Ascending aorta (tissue), 2 donors: Measurements from ENCODE around the gene ADGRG1. TPM values are rescaled to one million over a fixed set of nuclear protein-coding genes. Genes with fewer than 3 reads are reported as not detected.
A peak's percentile ranks its signal among the peaks of the same experiment; 100 is the strongest.

Experiments used
- DNase-seq, 2 donors: peaks; one replicate each; pipeline ENCODE4 v3.0.0-alpha.2; 2019; ENCODE audit warnings: low spot score in 2 of 2
- H3K27ac ChIP-seq, 2 donors: fragments of 200-600 bp; sonication (generic); one replicate each; pipeline ENCODE4 v1.5.1; 2016 to 2017; ENCODE audit warnings: mild to moderate bottlenecking in 1 of 2
- H3K27me3 ChIP-seq: fragments of 200-600 bp; sonication (generic); one replicate; pipeline ENCODE4 v1.5.1; 2017
- H3K36me3 ChIP-seq, 2 donors: fragments of 200-600 bp; sonication (generic); one replicate each; pipeline ENCODE4 v1.5.1; 2016
- H3K4me1 ChIP-seq, 2 donors: fragments of 200-600 bp; sonication (generic); one replicate each; pipeline ENCODE4 v1.5.1; 2016 to 2017; ENCODE audit warnings: mild to moderate bottlenecking in 1 of 2
- H3K4me3 ChIP-seq, 2 donors: fragments of 200-600 bp; sonication (generic); one replicate each; pipeline ENCODE4 v1.5.1; 2016 to 2017; ENCODE audit warnings: mild to moderate bottlenecking in 1 of 2
- H3K9me3 ChIP-seq, 2 donors: fragments of 200-600 bp; sonication (generic); one replicate each; pipeline ENCODE4 v1.5.1; 2016
- intact Hi-C: fragments of 100-400 bp; cut with DNase I; formaldehyde crosslinking; loops from one replicate; pipeline ENCODE4 v1.15.1; 2023
- total RNA-seq: library from RNA; depleted of rRNA; stranded (reverse); fragments of >200 nt; gene quantifications from one replicate; pipeline ENCODE4 v1.1.0, GENCODE V29; 2016
- TF ChIP-seq, protein P1 (sequence below), 3 experiments: fragments of 200-600 bp in 2 of 3; fragments of 450-650 bp in 1 of 3; sonication (generic) in 2 of 3; IDR thresholded peaks; one replicate each; pipeline ENCODE4 v1.5.1; 2016 to 2019; ENCODE audit warnings: antibody characterized with exemption in 3 of 3, mild to moderate bottlenecking in 1 of 3, moderate library complexity in 1 of 3

The ADGRG1 gene
- total RNA-seq, 1 donor from 2014 or later: 343 TPM

DNA sequence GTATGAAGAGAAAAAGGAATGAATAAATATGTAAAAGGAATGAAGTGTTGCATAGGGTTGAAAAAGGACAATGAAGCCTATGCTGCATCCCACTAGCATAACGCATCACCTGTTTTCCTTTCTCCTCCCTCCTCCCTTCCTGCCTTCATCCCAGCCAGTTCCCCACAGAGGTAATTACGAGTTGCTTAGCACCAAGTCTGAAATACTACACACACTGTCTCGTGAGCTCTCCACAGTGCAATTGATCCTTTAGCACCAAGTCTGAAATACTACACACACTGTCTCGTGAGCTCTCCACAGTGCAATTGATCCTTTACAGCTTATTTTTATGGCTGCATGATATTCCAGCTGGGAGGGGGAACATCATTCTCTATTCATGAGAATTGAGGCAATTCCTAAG, 65.1 kb downstream of the ADGRG1 start:
- Histone ChIP-seq H3K9me3 (no peaks in the 10 kb centered on the region), H3K27me3 (no peaks in the 10 kb centered on the region), H3K36me3 (no peaks in the 10 kb centered on the region), H3K27ac (no peak overlapping the region), H3K4me3 (no peak overlapping the region), H3K4me1 (no peaks in the 10 kb centered on the region)
- TF ChIP-seq, protein P1, sequence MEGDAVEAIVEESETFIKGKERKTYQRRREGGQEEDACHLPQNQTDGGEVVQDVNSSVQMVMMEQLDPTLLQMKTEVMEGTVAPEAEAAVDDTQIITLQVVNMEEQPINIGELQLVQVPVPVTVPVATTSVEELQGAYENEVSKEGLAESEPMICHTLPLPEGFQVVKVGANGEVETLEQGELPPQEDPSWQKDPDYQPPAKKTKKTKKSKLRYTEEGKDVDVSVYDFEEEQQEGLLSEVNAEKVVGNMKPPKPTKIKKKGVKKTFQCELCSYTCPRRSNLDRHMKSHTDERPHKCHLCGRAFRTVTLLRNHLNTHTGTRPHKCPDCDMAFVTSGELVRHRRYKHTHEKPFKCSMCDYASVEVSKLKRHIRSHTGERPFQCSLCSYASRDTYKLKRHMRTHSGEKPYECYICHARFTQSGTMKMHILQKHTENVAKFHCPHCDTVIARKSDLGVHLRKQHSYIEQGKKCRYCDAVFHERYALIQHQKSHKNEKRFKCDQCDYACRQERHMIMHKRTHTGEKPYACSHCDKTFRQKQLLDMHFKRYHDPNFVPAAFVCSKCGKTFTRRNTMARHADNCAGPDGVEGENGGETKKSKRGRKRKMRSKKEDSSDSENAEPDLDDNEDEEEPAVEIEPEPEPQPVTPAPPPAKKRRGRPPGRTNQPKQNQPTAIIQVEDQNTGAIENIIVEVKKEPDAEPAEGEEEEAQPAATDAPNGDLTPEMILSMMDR (IDR thresholded peaks at IDR 0.05): no peak
- intact Hi-C loops: no loop called here
- no peak for DNase-seq

DNA sequence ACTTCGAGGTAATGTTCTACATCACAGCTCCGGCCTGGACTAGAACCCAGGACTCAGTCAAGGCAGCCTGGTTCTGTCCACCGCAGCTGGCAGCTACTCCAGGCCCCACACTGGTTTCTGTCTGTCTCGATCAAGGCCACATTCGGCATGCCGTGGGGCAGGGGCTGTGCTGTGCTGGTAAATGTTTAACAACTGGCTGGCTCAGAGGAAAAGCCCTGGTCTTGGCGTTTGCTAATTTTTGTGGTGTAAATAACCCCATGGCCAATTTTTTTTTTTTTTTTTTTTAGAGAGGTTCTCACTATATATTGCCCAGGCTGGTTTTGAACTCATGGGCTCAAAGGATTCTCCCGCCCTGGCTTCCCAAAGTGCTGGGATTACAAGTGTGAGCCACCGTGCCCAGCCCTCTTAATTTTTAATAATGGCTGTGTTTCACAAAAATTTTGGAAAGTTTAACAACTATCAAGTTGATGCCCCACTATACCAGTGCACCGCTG, 65.8 kb downstream of the ADGRG1 start:
- Histone ChIP-seq H3K27me3 (no peaks in the 10 kb centered on the region), H3K27ac (no peak overlapping the region), H3K4me1 (no peaks in the 10 kb centered on the region), H3K4me3 (no peak overlapping the region), H3K36me3 (no peaks in the 10 kb centered on the region), H3K9me3 (no peaks in the 10 kb centered on the region)
- peak in 1 of 2 donors; percentile 30 for DNase-seq
- intact Hi-C loops: no loop called here
- TF ChIP-seq, protein P1 (IDR thresholded peaks at IDR 0.05): no peak

DNA sequence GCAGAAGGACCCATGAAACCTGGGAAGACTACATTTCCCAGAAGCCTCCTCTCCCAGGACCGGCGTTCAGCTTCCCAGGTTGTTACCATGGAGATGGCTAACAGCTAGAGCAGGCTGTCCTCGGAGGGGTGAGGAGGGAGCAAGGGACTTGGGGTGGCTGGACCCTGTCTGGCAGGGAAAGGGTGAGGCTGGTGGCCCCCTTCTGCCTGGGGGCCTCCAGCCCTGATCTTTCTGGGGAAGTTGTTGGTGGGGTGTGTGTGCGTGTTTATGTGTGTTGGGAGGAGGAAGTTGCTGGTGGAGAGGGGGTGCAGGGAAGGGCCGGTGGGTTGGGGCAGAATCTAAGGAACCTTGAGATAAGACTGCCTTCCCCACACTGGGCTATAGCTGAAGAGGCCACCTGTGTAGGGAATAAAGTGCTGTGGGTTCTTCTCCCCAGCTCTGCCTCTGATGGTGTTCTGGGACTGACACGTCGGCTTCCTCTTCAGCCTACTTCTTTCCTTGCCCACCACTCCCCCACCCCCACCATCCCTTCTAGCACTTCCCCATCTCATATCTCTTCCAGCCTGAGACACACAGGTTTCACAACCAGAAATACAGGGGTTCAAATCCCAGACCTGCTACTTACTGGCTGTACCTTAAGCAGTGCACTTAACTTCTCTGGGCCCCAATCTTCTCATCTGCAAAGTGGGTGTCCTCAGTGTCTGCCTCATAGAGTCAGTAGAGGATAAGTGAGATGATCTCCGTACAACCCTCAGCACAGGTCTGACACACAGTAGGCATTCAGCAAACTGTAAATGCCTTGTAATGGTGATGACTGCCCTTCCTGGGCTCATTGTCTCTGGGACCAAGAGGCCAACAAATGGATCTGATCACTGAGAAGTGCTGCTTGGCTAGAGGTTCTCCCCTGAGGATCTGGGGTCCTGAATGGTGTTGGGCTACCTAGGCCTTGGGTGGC, 66.6 kb downstream of the ADGRG1 start, which contains the start of gene DRC7:
Gene DRC7 (plus strand): TSS at position 82 of the 955 bp plus-strand sequence. CDS start 3,144 bp downstream, outside the sequence.
- H3K27me3 ChIP-seq: no peaks in the 10 kb centered on the region
- H3K36me3 ChIP-seq: no peaks in the 10 kb centered on the region
- TF ChIP-seq, protein P1 (IDR thresholded peaks at IDR 0.05): no peak
- H3K27ac ChIP-seq: no peak within 1 kb of the TSS
- no peak within 1 kb of the TSS for H3K4me3 ChIP-seq
- peak in 1 of 2 donors; percentile 63 for DNase-seq
- no peaks in the 10 kb centered on the region for H3K4me1 ChIP-seq
- no peaks in the 10 kb centered on the region for H3K9me3 ChIP-seq
- intact Hi-C loops: no loop called here

DNA sequence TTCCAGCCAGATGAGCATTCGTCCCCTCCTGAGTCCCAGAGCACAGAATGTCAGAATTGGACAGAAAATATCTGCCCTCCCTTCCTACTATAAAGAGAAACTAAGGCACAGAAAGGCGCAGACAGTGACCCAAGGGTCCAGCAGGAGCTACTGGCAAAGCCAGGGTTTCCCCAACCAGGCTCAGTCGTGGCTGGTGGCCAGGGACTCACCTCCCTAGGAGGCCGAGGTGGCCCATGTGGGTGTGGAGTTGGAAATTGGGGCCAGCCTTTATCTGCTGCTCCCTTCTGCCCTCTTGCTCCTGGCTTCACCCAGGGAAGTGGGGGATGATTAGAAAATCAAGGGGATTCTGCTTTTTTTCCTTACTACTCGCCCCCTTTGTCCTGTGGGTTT, 67.2 kb downstream of the ADGRG1 start:
- no peak for DNase-seq

DNA sequence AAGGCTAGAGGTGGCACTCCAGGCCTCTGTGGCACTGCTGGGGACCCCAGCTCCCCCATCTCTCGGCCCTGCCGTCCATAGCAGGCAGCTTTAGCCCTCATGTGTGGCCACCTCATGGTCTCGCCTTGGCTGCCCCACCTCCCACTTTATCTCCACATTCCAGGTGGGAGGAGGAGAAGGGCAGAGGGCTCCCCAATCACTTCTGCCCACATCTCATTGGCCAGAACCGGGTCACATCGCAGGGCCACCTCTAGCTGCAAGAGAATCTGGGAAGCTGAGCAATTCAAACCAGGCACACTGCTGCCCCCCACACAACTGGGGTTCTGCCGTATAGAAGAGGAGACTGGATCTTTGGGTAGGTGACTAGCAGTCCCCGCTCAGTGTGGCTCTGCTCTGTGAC, 67.8 kb downstream of the ADGRG1 start:
- no peaks in the 10 kb centered on the region for H3K9me3 ChIP-seq
- intact Hi-C loops: no loop called here
- no peaks in the 10 kb centered on the region for H3K27me3 ChIP-seq
- no peak overlapping the region for H3K4me3 ChIP-seq
- DNase-seq: peak in 1 of 2 donors; percentile 38
- TF ChIP-seq, protein P1 (IDR thresholded peaks at IDR 0.05): no peak
- H3K36me3 ChIP-seq: no peaks in the 10 kb centered on the region
- H3K4me1 ChIP-seq: no peaks in the 10 kb centered on the region
- no peak overlapping the region for H3K27ac ChIP-seq

More for the DNA sequence above, 67.2 kb downstream of the ADGRG1 start:
- intact Hi-C loops: no loop called here
- Histone ChIP-seq H3K36me3 (no peaks in the 10 kb centered on the region), H3K27me3 (no peaks in the 10 kb centered on the region), H3K27ac (no peak overlapping the region), H3K4me3 (no peak overlapping the region), H3K4me1 (no peaks in the 10 kb centered on the region), H3K9me3 (no peaks in the 10 kb centered on the region)
- TF ChIP-seq, protein P1 (IDR thresholded peaks at IDR 0.05): no peak
